ES-I3 (cell line): ENCODE data around the gene ANTKMT.

Experiments
- H3K36me3 ChIP-seq: 2 replicates; pipeline ENCODE4 v1.6.1; 2013; ENCODE audit warnings: mild to moderate bottlenecking, low read length, control low read depth, moderate library complexity; ENCODE audit not compliant: insufficient read depth
- H3K4me1 ChIP-seq: 2 replicates; pipeline ENCODE4 v1.6.1; 2013; ENCODE audit warnings: mild to moderate bottlenecking, control low read depth, low read length; ENCODE audit not compliant: insufficient read depth
- H3K9ac ChIP-seq: 2 replicates; pipeline ENCODE4 v1.6.1; 2013; ENCODE audit warnings: low read depth, mild to moderate bottlenecking, low read length, moderate library complexity
- H3K9me3 ChIP-seq: 2 replicates; pipeline ENCODE4 v1.6.1; 2013; ENCODE audit warnings: mild to moderate bottlenecking, low read length, moderate library complexity; ENCODE audit not compliant: control insufficient read depth, insufficient read depth

The ANTKMT gene

DNA sequence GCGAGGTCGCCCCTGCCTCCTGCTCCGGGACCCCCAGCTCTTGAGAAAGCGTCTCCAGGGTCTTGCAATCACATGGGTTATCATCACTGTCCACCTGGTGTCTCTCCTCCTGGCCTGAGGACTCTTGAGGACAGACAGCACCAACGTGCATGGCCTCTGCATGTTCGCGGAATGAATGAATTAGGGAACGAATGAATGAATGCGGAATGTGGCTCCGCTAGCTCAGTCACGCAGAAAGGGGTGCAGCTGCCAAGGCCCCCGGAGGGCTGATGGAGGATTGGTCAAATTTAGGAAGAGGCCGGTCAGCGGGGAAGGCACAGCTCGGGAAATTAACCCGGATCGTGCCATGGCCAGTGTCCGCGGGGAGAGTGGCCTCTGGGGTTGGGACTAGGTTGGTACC lies 18.6 kb upstream of the ANTKMT start:
- H3K36me3 ChIP-seq, result no peaks in the 10 kb centered on the region
- H3K9ac ChIP-seq, result no peak overlapping the region
- H3K9me3 ChIP-seq, result no peaks in the 10 kb centered on the region
- no peaks in the 10 kb centered on the region; the same call in 1 of the 2 replicates for H3K4me1 ChIP-seq

DNA sequence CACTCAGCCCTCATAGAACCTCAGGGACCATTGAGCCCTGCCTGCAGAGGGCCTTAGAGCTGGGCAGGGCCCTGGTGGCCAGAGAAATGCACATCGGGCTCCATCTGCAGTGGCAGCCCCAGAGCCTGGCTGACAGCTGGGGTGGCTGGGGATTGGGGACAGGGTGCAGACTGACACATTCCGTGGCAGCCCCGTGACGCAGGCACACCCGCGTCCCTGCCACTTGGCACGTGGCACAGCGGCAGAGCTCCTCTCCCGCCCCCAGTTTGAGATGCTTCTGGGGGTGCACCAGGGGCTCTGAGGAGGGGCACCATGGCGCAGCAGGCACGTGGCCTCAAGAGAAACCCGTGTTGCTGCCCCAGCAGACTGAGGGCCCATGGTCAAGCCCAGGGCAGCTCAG lies 17.5 kb upstream of the ANTKMT start:
- Histone ChIP-seq H3K4me1 (no peaks in the 10 kb centered on the region; the same call in 1 of the 2 replicates), H3K9ac (no peak overlapping the region), H3K9me3 (no peaks in the 10 kb centered on the region), H3K36me3 (no peaks in the 10 kb centered on the region)

DNA sequence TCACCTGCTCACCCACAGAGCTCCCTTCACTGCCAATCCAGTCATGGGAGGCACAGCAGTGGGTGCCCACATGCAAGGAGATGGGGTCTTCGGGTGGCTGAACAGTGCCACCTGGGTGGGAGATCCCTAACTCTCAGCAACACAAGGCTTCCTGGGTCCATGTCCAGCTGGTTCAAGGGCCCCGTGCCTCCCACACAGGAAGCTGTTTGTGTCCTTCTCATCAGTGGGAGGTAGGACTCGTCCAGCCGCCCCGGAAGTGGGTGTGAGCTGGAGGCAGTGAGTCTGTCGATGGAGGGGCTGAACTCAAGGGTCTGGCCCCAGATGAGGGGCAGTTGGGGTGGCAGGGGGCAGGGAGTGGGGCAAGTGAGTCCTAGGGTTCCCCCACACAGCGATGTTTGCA lies 16.9 kb upstream of the ANTKMT start:
- no peaks in the 10 kb centered on the region for H3K36me3 ChIP-seq
- no peaks in the 10 kb centered on the region; the same call in 1 of the 2 replicates for H3K4me1 ChIP-seq
- H3K9ac ChIP-seq, result no peak overlapping the region
- H3K9me3 ChIP-seq, result no peaks in the 10 kb centered on the region

DNA sequence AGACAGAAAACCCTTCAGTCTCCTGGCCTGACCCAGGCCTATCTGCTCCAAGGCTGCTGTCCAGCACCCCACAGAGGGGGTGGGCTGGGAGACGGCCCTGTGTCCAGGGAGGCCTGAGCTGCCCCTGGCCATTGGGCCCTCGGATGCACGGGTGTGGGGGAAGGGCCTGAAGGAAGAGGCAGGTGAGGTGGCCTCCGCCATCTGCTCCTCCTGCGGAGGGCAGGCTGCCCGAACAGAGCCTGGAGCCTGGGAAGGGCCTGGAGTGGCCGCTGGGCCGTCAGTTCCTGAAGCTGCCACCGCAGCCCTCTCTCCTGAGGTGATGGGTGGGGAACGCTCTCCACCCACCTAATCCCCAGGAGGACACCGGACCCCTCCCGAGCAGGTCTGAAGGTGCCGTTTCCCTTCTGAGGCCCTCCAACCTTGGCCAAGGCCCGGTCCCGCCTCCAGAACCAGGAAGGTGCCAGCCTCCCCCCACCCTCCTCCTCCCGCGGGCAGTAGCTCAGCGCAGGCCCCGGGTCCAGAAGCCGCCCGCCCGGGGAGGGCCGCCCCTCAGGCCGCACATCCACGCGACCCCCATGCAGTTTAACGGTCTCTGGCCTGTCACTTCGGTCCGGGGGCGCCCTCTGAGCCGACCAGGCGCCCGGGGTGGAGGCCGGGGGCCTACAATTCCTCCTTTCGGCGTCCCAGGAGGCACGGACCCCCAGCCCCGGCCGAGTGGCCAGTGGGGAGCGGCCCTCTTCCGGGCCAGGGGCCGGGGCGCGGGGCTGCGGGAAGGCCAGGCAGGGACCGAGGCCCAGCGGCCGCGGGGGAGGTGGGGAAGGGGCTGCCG lies 16.2 kb upstream of the ANTKMT start:
- Histone ChIP-seq H3K36me3 (no peaks in the 10 kb centered on the region), H3K9ac (peak overlapping the region; percentile 30), H3K9me3 (no peaks in the 10 kb centered on the region), H3K4me1 (peaks cover under 1% of the 10 kb centered on the region; the same call in 1 of the 2 replicates)

DNA sequence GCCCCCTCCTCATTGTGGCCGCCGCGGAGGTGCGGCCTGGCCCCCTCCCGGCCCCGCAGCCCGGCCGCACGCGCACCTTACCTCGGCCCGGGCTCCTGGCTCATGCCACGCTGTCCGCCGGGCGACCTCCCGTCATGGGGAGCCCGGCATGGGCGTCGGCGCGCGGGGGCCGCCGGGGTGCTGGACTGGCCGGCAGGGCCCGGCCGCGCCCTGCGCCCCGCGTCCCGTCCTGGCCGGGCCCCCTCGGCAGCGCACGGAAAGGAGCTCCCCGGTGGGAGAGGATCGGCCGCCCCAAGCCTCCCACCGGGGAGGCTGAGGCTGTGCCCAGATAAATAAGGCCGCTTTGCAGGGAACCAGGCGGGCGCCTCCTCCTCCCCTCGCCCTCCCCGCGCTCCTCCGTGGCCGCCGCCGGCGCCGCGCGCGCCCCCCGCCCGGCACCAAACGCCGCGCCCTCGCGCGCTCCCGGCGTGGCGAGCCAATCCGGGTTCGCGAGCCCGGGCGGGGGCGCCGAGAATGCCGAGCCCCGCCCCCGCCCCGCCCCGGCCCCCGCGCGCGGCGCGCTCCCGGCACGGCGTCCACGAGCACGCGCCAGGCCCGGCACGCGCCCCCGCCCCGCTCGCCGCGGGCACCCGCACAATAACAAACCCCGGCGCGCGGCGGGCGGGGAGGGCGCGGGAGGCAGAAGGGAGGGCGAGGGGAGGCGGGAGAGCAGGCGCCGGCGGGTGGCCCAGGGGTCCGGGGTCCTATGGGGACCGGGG lies 15.3 kb upstream of the ANTKMT start, which contains the start of gene FBXL16:
TSS of gene FBXL16 (minus strand) at position 371 of the 758 bp plus-strand sequence. CDS start 8,396 bp downstream, outside the sequence.
- H3K9ac ChIP-seq, result peak within 1 kb of the TSS; percentile 71

DNA sequence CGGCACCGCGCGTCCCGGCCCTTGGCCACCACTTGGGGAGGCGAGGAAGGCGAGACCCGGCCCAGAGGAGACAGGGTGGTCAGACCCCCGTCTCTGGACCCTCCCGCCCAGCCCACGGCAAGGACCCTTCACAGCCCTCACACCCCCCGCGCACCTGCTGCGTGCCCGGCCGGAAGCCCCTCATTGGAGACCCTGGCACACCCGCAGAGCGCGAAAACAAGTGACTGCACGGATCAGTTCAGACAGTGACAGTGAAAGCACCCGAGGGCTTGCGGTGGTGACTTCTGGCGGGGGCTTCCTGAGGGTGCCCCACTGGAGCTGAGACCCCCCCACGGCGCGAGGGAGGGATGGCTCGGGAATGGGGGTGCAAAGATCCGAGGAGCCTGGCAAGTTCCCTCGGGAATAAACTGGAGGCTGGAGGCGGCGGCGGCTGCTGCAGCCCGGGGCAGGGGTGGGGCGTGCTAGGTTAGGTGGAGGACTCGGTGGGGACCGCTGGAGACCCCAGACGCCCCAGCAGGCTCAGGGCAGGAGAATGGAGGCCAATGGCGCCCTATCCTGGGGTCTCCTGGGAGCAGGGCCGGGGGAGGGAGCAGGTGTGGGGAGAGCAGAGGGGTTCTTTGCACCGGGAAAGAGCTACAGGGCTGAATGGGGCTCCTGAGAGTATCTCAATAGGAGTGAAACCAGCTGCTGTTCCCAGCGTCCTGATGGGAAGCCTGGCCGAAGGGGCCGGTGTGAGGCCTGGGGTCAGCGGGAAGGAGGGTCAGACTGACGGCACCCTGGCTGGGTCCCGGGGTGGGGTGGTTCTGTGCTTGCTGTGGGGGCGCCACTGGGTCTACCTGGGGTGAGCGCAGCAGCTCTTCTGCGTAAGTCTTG lies 14.5 kb upstream of the ANTKMT start:
- Histone ChIP-seq H3K4me1 (peaks cover 4% of the 10 kb centered on the region; the same call in 1 of the 2 replicates), H3K9me3 (no peaks in the 10 kb centered on the region), H3K36me3 (no peaks in the 10 kb centered on the region), H3K9ac (peak overlapping the region; percentile 49; the same call in 1 of the 2 replicates)

More for the DNA sequence above, 15.3 kb upstream of the ANTKMT start, which contains the start of gene FBXL16:
- H3K9me3 ChIP-seq, result no peaks in the 10 kb centered on the region
- H3K36me3 ChIP-seq, result no peaks in the 10 kb centered on the region
- H3K4me1 ChIP-seq, result peaks cover 4% of the 10 kb centered on the region; the same call in 1 of the 2 replicates

DNA sequence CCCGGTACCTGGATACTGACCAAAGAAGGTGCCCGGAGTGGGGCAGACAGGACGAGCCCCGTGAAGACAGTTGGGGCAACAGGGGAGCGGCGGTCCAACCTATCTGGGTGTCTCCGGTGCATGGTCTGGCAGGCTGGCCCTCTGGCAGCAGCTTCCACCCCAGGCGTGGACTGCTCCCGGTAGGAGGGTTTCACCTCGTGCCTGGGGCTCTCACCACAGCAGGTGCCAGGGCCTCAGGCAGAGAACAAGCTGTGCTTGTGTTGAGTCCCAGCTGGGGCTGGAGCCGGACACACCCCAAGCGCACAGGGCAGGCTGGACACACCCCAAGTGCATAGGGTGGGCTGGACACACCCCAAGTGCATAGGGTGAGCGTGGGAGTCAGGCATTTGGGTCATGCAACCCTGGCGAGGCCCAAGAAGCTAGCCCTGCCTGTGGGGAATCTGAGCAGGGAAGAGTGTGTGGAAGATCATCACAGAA lies 13.8 kb upstream of the ANTKMT start:
- no peaks in the 10 kb centered on the region for H3K9me3 ChIP-seq
- H3K4me1 ChIP-seq, result peaks cover 4% of the 10 kb centered on the region; the same call in 1 of the 2 replicates
- no peak overlapping the region for H3K9ac ChIP-seq
- no peaks in the 10 kb centered on the region for H3K36me3 ChIP-seq

DNA sequence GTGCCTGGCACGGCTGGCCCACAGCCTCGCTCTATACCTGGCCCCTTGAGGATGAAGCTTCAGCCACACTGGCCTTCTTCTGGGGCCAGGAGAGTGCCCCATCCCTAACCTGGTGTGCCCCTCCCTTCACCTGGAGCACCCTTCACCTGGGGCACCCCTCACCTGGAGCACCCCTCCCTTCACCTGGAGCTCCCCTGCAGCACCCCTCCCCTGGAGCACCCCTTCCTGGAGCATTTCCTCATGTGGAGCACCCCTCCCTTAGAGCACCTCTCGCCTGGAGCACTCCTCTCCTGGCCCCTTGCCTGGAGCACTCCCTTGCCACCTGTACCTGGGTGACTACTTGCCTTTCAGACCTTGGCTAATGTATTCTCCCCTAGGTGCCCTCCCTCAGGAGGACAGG lies 12.9 kb upstream of the ANTKMT start:
- Histone ChIP-seq H3K36me3 (no peaks in the 10 kb centered on the region), H3K9me3 (no peaks in the 10 kb centered on the region)

DNA sequence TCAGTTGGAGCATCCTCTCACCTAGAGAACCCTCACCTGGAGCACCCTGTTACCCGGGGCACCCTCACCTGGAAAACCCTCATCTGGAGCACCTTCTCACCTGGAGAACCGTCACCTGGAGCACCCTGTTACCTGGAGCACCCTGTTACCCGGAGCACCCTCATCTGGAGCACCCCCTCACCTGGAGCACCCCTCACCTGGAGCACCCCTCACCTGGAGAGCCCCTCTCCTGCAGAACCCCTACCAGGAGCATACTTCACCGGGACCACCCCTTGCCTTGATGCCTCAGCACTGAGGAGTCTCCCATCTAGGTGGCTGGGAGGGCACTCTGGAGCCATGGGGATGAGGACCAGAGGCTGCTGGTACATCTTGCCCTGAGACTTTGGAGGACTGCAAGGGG lies 12.0 kb upstream of the ANTKMT start:
- no peak overlapping the region for H3K9ac ChIP-seq
- H3K9me3 ChIP-seq, result no peaks in the 10 kb centered on the region
- H3K36me3 ChIP-seq, result no peaks in the 10 kb centered on the region
- H3K4me1 ChIP-seq, result peaks cover 4% of the 10 kb centered on the region; the same call in 1 of the 2 replicates

More for the DNA sequence above, 12.9 kb upstream of the ANTKMT start:
- Histone ChIP-seq H3K4me1 (peaks cover 4% of the 10 kb centered on the region; the same call in 1 of the 2 replicates), H3K9ac (no peak overlapping the region)

DNA sequence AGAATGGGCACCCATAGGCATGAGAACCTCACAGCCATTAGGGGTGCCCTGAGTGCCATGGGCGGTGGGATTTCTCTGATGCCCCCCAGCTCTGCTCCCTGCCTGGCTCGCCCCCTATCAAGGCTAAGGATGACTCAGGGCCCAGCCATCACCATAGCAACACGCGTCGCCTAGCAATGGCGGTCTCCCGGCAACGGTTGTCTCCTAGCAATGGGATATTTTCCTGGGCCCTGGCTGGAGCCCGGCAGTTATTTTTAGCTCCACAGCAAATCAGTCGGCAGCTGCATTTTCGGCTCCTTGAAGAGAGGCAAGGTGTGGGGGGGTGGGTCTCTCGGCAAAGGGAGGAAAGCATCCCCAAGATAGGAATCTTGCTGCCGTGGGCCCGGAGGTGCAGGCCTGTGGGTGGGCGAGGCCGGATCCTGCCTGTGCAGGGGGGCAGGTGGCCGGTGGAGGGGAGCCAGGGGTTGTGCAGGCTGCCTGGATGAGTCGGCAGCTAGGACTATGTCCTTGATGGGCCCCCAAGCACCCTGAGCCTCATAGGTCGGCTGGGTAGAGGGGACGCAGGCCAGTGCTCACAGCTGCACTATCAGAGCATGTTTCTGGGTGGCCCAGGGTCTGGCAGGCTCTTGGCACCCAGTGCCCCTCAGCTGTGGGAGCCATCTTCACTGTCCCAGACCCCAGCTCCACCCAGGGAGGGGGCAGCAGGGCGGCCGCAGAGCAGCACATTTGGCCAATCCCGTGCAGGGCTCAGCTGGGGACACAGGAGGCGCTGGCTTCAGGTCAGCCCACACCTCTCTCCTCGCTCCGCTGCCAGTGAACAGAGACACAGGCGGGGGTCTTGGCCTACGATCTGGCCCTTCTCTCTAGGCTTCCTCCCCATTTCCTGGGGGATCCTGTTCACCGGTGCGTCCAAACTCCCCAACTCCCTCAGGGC lies 11.1 kb upstream of the ANTKMT start:
- no peaks in the 10 kb centered on the region for H3K9me3 ChIP-seq
- no peaks in the 10 kb centered on the region for H3K36me3 ChIP-seq
- H3K9ac ChIP-seq, result no peak overlapping the region
- H3K4me1 ChIP-seq, result peaks cover 4% of the 10 kb centered on the region; the same call in 1 of the 2 replicates

DNA sequence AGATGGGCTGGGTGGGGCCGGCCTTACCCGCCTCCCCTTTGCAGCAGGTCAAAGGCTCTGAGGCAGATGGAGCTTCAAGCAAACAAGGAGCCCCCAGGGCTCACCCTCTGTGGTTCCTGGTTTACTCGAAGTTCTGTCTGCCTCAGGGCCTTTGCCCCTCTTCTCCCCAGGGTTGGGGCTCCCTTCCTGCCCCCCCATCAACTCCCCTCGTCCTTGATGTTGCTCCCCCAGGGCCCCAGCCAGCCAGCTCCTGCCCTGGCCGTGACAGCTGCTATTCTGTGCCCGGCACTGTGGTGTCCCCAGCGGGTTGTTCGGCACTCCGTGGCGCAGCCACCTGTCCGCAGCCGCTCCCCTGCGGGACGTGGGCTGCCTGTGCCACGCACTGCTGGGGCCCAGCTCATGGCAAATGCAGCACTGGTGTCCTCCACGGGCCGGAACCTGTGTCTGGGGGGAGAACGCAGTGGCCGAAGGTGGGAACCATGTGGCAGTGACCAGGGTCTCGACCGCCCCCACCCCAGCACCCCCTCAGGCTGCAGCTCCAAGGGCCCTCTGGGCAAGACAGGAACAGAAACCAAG lies 10.4 kb upstream of the ANTKMT start:
- H3K4me1 ChIP-seq, result peaks cover 4% of the 10 kb centered on the region; the same call in 1 of the 2 replicates
- no peaks in the 10 kb centered on the region for H3K36me3 ChIP-seq
- no peak overlapping the region for H3K9ac ChIP-seq
- H3K9me3 ChIP-seq, result no peaks in the 10 kb centered on the region

DNA sequence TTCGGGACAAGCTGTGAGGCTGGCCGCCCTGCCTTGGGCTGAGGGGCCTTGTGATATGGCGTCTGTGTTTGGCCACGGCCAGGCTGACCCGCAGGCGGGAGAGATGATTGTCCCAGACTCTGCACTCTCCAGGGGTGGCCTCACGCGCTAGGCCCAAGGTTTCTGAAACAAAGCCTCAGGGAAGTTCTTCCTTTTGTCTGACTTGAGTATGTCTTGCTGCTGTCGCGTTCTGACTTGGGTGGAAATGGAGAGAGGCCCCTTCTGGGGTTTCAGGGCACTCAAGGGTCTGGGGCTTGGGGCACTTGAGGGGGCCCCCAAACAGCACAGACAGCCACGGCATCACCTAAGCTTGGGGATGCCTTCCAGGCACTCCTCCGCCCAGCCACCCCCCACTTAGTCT lies 9.9 kb upstream of the ANTKMT start:
- H3K9ac ChIP-seq, result no peak overlapping the region
- no peaks in the 10 kb centered on the region for H3K9me3 ChIP-seq
- peaks cover 4% of the 10 kb centered on the region; the same call in 1 of the 2 replicates for H3K4me1 ChIP-seq
- no peaks in the 10 kb centered on the region for H3K36me3 ChIP-seq
